ENCODE results near the gene PLA2G4D. TPM values are rescaled to one million over a fixed set of nuclear protein-coding genes. Genes with fewer than 3 reads are reported as not detected.
A peak's percentile ranks its signal among the peaks of the same experiment; 100 is the strongest.

The PLA2G4D gene
- total and polyA plus RNA-seq, 10 of the 15 experiments (the other 5 are each of a cell fraction or from before 2014, with no cell fraction given), result 0.03 TPM; not detected in 9

GRCh38 chr15:42035435-42035761 is 59.0 kb downstream of the PLA2G4D start (continued):
- TF ChIP-seq IKZF1 (conservative IDR thresholded peaks at IDR 0.05), result peak; percentile 80
- no peak for TF ChIP-seq NFYB (IDR thresholded peaks at IDR 0.05; ENCODE audit: insufficient read depth, low read depth, low read length)
- no peak for TF ChIP-seq PAX5 (IDR thresholded peaks at IDR 0.05; ENCODE audit: borderline replicate concordance, low read depth, low read length)
- TF ChIP-seq, protein P1, sequence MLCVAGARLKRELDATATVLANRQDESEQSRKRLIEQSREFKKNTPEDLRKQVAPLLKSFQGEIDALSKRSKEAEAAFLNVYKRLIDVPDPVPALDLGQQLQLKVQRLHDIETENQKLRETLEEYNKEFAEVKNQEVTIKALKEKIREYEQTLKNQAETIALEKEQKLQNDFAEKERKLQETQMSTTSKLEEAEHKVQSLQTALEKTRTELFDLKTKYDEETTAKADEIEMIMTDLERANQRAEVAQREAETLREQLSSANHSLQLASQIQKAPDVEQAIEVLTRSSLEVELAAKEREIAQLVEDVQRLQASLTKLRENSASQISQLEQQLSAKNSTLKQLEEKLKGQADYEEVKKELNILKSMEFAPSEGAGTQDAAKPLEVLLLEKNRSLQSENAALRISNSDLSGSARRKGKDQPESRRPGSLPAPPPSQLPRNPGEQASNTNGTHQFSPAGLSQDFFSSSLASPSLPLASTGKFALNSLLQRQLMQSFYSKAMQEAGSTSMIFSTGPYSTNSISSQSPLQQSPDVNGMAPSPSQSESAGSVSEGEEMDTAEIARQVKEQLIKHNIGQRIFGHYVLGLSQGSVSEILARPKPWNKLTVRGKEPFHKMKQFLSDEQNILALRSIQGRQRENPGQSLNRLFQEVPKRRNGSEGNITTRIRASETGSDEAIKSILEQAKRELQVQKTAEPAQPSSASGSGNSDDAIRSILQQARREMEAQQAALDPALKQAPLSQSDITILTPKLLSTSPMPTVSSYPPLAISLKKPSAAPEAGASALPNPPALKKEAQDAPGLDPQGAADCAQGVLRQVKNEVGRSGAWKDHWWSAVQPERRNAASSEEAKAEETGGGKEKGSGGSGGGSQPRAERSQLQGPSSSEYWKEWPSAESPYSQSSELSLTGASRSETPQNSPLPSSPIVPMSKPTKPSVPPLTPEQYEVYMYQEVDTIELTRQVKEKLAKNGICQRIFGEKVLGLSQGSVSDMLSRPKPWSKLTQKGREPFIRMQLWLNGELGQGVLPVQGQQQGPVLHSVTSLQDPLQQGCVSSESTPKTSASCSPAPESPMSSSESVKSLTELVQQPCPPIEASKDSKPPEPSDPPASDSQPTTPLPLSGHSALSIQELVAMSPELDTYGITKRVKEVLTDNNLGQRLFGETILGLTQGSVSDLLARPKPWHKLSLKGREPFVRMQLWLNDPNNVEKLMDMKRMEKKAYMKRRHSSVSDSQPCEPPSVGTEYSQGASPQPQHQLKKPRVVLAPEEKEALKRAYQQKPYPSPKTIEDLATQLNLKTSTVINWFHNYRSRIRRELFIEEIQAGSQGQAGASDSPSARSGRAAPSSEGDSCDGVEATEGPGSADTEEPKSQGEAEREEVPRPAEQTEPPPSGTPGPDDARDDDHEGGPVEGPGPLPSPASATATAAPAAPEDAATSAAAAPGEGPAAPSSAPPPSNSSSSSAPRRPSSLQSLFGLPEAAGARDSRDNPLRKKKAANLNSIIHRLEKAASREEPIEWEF (IDR thresholded peaks at IDR 0.05; ENCODE audit: insufficient replicate concordance, low read depth, low read length), result no peak
- TF ChIP-seq CHD2 (IDR thresholded peaks at IDR 0.05; ENCODE audit: borderline replicate concordance, low read depth, low read length), result no peak
- TF ChIP-seq ATF7 (IDR thresholded peaks at IDR 0.05; ENCODE audit: low read depth), result peak; percentile 25; the same call in 1 of the 2 replicates

DNA sequence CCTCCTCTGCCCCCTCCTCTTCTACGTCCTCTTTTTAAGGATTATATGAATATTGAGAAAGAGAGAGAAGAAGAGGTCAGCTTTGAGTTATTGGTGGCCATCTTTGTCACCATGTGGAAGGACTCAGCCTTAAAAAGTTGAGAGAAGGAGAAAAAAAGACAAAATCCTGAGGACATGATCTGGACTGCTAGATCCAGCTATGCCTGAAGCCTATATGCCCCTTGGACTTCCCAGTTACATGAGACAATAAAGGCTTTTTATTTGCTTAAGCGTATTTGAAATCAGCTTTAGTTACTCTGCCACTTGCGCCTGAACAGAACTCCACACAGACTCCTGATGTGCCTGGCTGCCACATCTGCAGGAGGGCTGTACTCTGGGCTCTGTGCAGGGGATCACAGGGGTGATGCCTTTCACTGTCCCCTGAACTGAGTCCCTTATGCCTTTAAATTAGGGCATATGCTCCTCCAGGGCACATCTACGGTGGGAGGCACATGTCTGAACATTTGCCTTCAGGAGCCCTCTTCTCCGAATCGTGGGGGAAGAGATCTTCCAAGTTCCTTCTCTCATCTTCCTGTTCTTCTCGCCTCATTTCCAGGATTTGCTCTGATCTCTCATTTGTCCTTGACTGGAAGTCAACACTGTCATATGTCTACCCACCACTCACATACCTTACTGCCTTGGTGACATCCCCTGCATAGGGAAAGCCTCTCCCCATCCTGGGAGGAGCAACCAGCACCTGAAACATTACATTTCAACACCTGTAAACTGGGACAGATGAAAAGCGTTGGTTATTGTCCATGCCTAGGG is 59.5 kb downstream of the PLA2G4D start:
- peak; percentile 3 for TF ChIP-seq MEF2B (IDR thresholded peaks at IDR 0.05; ENCODE audit: partially characterized antibody, poor library complexity, severe bottlenecking)
- no peak for TF ChIP-seq JUND (IDR thresholded peaks at IDR 0.05; ENCODE audit: low read depth, low read length)
- no peak for FAIRE-seq
- H3K79me2 ChIP-seq (ENCODE audit: control insufficient read depth, insufficient read depth, low read length), result peaks cover 2% of the 10 kb centered on the region
- POLR2A ChIA-PET, result no interaction called here
- CTCF ChIA-PET, result no interaction called here
- peaks cover 29% of the 10 kb centered on the region for H3K4me1 ChIP-seq (ENCODE audit: control insufficient read depth, insufficient read depth, low read length)
- RAD21 ChIA-PET (ENCODE audit: unreplicated experiment), result interaction anchor here (1.2 kb wide), 1 partner anchor 62 kb away, joined by 3 read pairs; the partner anchor contains the start of gene EHD4
- in situ Hi-C loops (cut with MboI) (no loop called here), intact Hi-C loops (cut with micrococcal nuclease; ENCODE audit: unreplicated experiment) (no loop called here)
- peak; percentile 49 for ATAC-seq
- peak overlapping the region; percentile 45 for H3K9ac ChIP-seq (ENCODE audit: control insufficient read depth, insufficient read depth, low read length)
- DNase-seq (ENCODE audit: low read depth, low spot score), result no peak
- no peaks in the 10 kb centered on the region for H3K27me3 ChIP-seq (replicated peaks in 1 of 2; ENCODE audit: control insufficient read depth in 2 of 2, insufficient read depth in 2 of 2, low read length in 1 of 2)
- H4K20me1 ChIP-seq (ENCODE audit: control insufficient read depth, insufficient read depth), result no peaks in the 10 kb centered on the region
- SMC1A ChIA-PET (ENCODE audit: uncharacterized antibody, unreplicated experiment), result no interaction called here
- H2AFZ ChIP-seq (ENCODE audit: control insufficient read depth, low read depth, low read length), result peak overlapping the region; percentile 83
- H3K9me3 ChIP-seq (replicated peaks; ENCODE audit: control insufficient read depth, insufficient read depth, low read length), result peaks cover 4% of the 10 kb centered on the region; the same call in 2 of the 3 replicates
- peak overlapping the region; percentile 92 for H3K4me2 ChIP-seq (ENCODE audit: control insufficient read depth, insufficient read depth)
- BruUV-seq (replicated peaks), result TSS peak; percentile 98
- 64% methylated on average over 8 of the region's 8 CpGs for WGBS (ENCODE audit: insufficient coverage, insufficient replicate concordance, low lambda C conversion rate, missing lambda C conversion rate)
- H3K4me3 ChIP-seq, result peak overlapping the region; percentile 48
- no peaks in the 10 kb centered on the region for H3K36me3 ChIP-seq (ENCODE audit: control insufficient read depth in 2 of 2, insufficient read depth in 2 of 2, low read length in 1 of 2)
- H3K27ac ChIP-seq (ENCODE audit: control insufficient read depth, insufficient read depth), result peak overlapping the region; percentile 78

All from GM12878 (cell line).